Adrenal gland (tissue), 12 donors: Measurements from ENCODE around the gene RPS15A. TPM values are rescaled to one million over a fixed set of nuclear protein-coding genes. Genes with fewer than 3 reads are reported as not detected.

Experiments used
- DNase-seq, 7 donors: peaks; one replicate each; pipeline ENCODE4 v3.0.0-alpha.2; 2019 to 2020
- H3K27ac ChIP-seq, 5 donors: fragments of 200-600 bp; sonication (generic) in 4 of 5; 1 replicate in 3 of 5; 2 replicates in 2 of 5; pipeline versions ENCODE4 v1.5.1 to v1.8.0; 2016 to 2020; ENCODE audit warnings: mild to moderate bottlenecking in 1 of 5
- H3K27me3 ChIP-seq: fragments of 200-600 bp; 2 replicates; pipeline ENCODE4 v1.8.0; 2021
- H3K36me3 ChIP-seq, 2 donors: fragments of 200-600 bp; replicated peaks in 1 of 2; 1 replicate in 1 of 2; 2 replicates in 1 of 2; pipeline versions ENCODE4 v1.5.1 to v1.8.0; 2018 to 2022
- H3K4me1 ChIP-seq, 2 donors: fragments of 200-600 bp; replicated peaks in 1 of 2; 1 replicate in 1 of 2; 2 replicates in 1 of 2; pipeline versions ENCODE4 v1.5.1 to v1.8.0; 2018 to 2021
- H3K4me3 ChIP-seq, 4 donors: fragments of 200-600 bp; sonication (generic) in 3 of 4; one replicate each; pipeline ENCODE4 v1.5.1; 2016 to 2018
- H3K9me3 ChIP-seq, 3 donors: fragments of 200-600 bp; sonication (generic) in 1 of 3; replicated peaks in 1 of 3; 1 replicate in 2 of 3; 2 replicates in 1 of 3; pipeline versions ENCODE4 v1.5.1 to v1.8.0; 2016 to 2021
- CTCF ChIP-seq, 6 experiments: fragments of 450-650 bp in 4 of 6; fragments of 200-600 bp in 2 of 6; sonication (generic) in 1 of 6; IDR thresholded peaks; 1 replicate in 5 of 6; 2 replicates in 1 of 6; pipeline versions ENCODE4 v1.5.1 to v1.8.0; 2016 to 2021; ENCODE audit warnings: antibody characterized with exemption in 6 of 6, mild to moderate bottlenecking in 2 of 6, moderate library complexity in 1 of 6
- POLR2A ChIP-seq, 2 donors: fragments of 450-650 bp; IDR thresholded peaks; one replicate each; pipeline ENCODE4 v1.6.1; 2017; ENCODE audit warnings: antibody characterized with exemption in 2 of 2, mild to moderate bottlenecking in 2 of 2, moderate library complexity in 1 of 2
- WGBS, 4 donors: extraction: QIAGEN DNeasy Blood & Tissue Kit in 2 of 4; methylation state at CpG; one replicate each; pipeline versions ENCODE4 v1.1.5 to v1.1.7; 2013 to 2017; 5-methylcytosine and 5-hydroxymethylcytosine counted together
- intact Hi-C, 2 donors: fragments of 100-400 bp; cut with DNase I; formaldehyde crosslinking; loops; one replicate each; pipeline versions ENCODE4 v1.14.1 to v1.15.0; 2022 to 2023
- polyA plus RNA-seq, 3 donors: library from polyadenylated mRNA; stranded (reverse); fragments of 200-250 nt in 2 of 3; fragments of 350-450 nt in 1 of 3; fragmentation: Illumina TruSeq in 1 of 3; extraction: RNeasy Lipid Tissue Mini Kit (QIAGEN cat#74804) in 1 of 3; gene quantifications; one replicate each; pipeline ENCODE4 v1.2.3, GENCODE V29; 2013 to 2014
- total RNA-seq, 9 donors: library from RNA; depleted of rRNA in 4 of 9; stranded (reverse); fragments of >200 nt in 4 of 9; fragments of 120-200 nt in 1 of 9; fragmentation: NEBNext Ultra II Directional in 1 of 9; extraction: Animal tissue kit (Norgen Biotek cat#: 25700) in 1 of 9; gene quantifications; one replicate each; pipeline versions ENCODE4 v1.1.0 to v1.2.4, GENCODE V29; 2013 to 2023
- donor health status: healthy with polysubstance abuse.
- donor health status: Bipolar disorder and iron deficiency.
- donor health status: DM: yes; HTN: yes; CAD: no.
- donor health status: DM: no; HTN: no; CAD: no.
- donor health status: DM: no; HTN: no; CAD: no.
- donor health status: DM: yes; HTN: yes; CAD: no.

Gene RPS15A
- total and polyA plus RNA-seq, 12 donors = 839 to 2,498 (median 1,354) TPM

- intact Hi-C loops = no loop called here
- Histone ChIP-seq H3K27me3 (no peaks in the 10 kb centered on the region), H3K9me3 (no peaks in the 10 kb centered on the region), H3K27ac (no peak overlapping the region), H3K36me3 (peaks cover 0 to 93% of the 10 kb centered on the region in 2 donors), H3K4me1 (no peaks in the 10 kb centered on the region), H3K4me3 (no peak overlapping the region)
- no peak for TF ChIP-seq CTCF (IDR thresholded peaks at IDR 0.05)
- no peak for TF ChIP-seq POLR2A (IDR thresholded peaks at IDR 0.05)
- DNase-seq = no peak
These were observed 46.6 kb upstream of the RPS15A start for GRCh38 chr16:18836702-18837101.

- H3K27ac ChIP-seq = no peak overlapping the region
- H3K4me1 ChIP-seq = no peaks in the 10 kb centered on the region
- no peak for DNase-seq
- WGBS, 4 donors = 80 to 86% (median 82%) methylated on average over 4 of the region's 4 CpGs
- TF ChIP-seq POLR2A (IDR thresholded peaks at IDR 0.05) (no peak), CTCF (IDR thresholded peaks at IDR 0.05) (no peak)
- peaks cover 0 to 94% of the 10 kb centered on the region in 2 donors for H3K36me3 ChIP-seq
- no peak overlapping the region for H3K4me3 ChIP-seq
- no peaks in the 10 kb centered on the region for H3K27me3 ChIP-seq
- no peaks in the 10 kb centered on the region for H3K9me3 ChIP-seq
- intact Hi-C loops = no loop called here
These were observed 44.7 kb upstream of the RPS15A start for GRCh38 chr16:18834864-18835263.

GRCh38 chr16:18833707-18834505, 43.8 kb upstream of the RPS15A start:
- TF ChIP-seq POLR2A (IDR thresholded peaks at IDR 0.05) (no peak), CTCF (IDR thresholded peaks at IDR 0.05) (no peak)
- Histone ChIP-seq H3K4me1 (no peaks in the 10 kb centered on the region), H3K27ac (no peak overlapping the region), H3K27me3 (no peaks in the 10 kb centered on the region), H3K4me3 (no peak overlapping the region), H3K9me3 (no peaks in the 10 kb centered on the region), H3K36me3 (peaks cover 0 to 93% of the 10 kb centered on the region in 2 donors)
- DNase-seq = no peak
- intact Hi-C loops = no loop called here
- 93 to 94% (median 93%) methylated on average over 9 of the region's 9 CpGs for whole genome bisulfite sequencing, 4 donors

GRCh38 chr16:18832613-18833012, 42.5 kb upstream of the RPS15A start:
- Histone ChIP-seq H3K4me3 (no peak overlapping the region), H3K4me1 (no peaks in the 10 kb centered on the region), H3K9me3 (no peaks in the 10 kb centered on the region), H3K27me3 (no peaks in the 10 kb centered on the region), H3K36me3 (peaks cover 0 to 94% of the 10 kb centered on the region in 2 donors), H3K27ac (no peak overlapping the region)
- no peak for TF ChIP-seq POLR2A (IDR thresholded peaks at IDR 0.05)
- no peak for TF ChIP-seq CTCF (IDR thresholded peaks at IDR 0.05)
- WGBS, 4 donors = 92 to 95% (median 93%) methylated on average over 8 of the region's 8 CpGs
- intact Hi-C loops = no loop called here
- no peak for DNase-seq
